OCI-LY7 (cell line): Measurements from ENCODE around the gene AARS2. TPM values are rescaled to one million over a fixed set of nuclear protein-coding genes. Genes with fewer than 3 reads are reported as not detected.
"Not testable (repeated sequence)": the region's sequence is repeated elsewhere in the genome, so short reads cannot be mapped to it uniquely, and the experiment has no call there.

ENCODE experiments used
- BruUV-seq: library from RNA; stranded (reverse); fragments of 400-500 nt; replicated peaks from 2 replicates; lab custom pipeline; 2021; lab: Mats Ljungman, UMichigan
- CTCF ChIA-PET: fragments of 300-600 bp; sonication (Branson Sonifier 250); formaldehyde crosslinking; loops from one replicate; lab custom pipeline; 2022; ENCODE audit warnings: antibody characterized with exemption; ENCODE audit not compliant: unreplicated experiment; lab: Charles Lee
- POLR2A ChIA-PET: fragments of 300-600 bp; sonication (Branson Sonifier 250); formaldehyde crosslinking; loops from one replicate; lab custom pipeline; 2022; ENCODE audit warnings: antibody characterized with exemption; lab: Charles Lee
- DNase-seq: peaks from one replicate; pipeline ENCODE4 v3.0.0-alpha.2; 2015; ENCODE audit warnings: low spot score
- H2AFZ ChIP-seq: fragments of 200-600 bp; sonication (generic), shearing (Covaris generic); 2 replicates; pipeline ENCODE4 v1.6.1; 2014; ENCODE audit warnings: mild to moderate bottlenecking, antibody characterized with exemption, low read length, moderate library complexity
- H3K27ac ChIP-seq: fragments of 200-600 bp; sonication (generic); 2 replicates; pipeline ENCODE4 v1.5.1; 2014; ENCODE audit warnings: mixed run types, low read depth, mild to moderate bottlenecking, moderate library complexity, low read length, inconsistent platforms; ENCODE audit not compliant: poor library complexity, severe bottlenecking
- H3K36me3 ChIP-seq: fragments of 200-600 bp; sonication (generic); 2 replicates; pipeline ENCODE4 v1.6.1; 2014; ENCODE audit warnings: mild to moderate bottlenecking, antibody characterized with exemption, low read length, moderate library complexity, mixed read lengths; ENCODE audit not compliant: insufficient read depth
- H3K4me1 ChIP-seq: fragments of 200-600 bp; sonication (generic); 2 replicates; pipeline ENCODE4 v1.5.1; 2014; ENCODE audit warnings: mild to moderate bottlenecking, low read length; ENCODE audit not compliant: insufficient read depth, poor library complexity, severe bottlenecking
- H3K4me2 ChIP-seq: fragments of 200-600 bp; sonication (generic); 2 replicates; pipeline ENCODE4 v1.6.1; 2014; ENCODE audit warnings: mild to moderate bottlenecking, low read length
- H3K4me3 ChIP-seq: fragments of 200-600 bp; sonication (generic); 2 replicates; pipeline ENCODE4 v1.5.1; 2014; ENCODE audit warnings: mild to moderate bottlenecking, low read depth, low read length; ENCODE audit not compliant: poor library complexity, severe bottlenecking
- H3K79me2 ChIP-seq: fragments of 200-600 bp; sonication (generic); 2 replicates; pipeline ENCODE4 v1.6.1; 2016; ENCODE audit warnings: low read depth, mild to moderate bottlenecking, low read length, moderate library complexity, mixed read lengths; ENCODE audit not compliant: insufficient read depth
- H3K9me2 ChIP-seq: fragments of 200-600 bp; sonication (generic); 2 replicates; pipeline ENCODE4 v1.6.1; 2016; ENCODE audit warnings: mild to moderate bottlenecking, low read length, mixed read lengths; ENCODE audit not compliant: insufficient read depth
- H3K9me3 ChIP-seq: fragments of 200-600 bp; sonication (generic); 2 replicates; pipeline ENCODE4 v1.6.1; 2014; ENCODE audit warnings: mild to moderate bottlenecking, mixed run types, low read length, mixed read lengths
- H4K20me1 ChIP-seq: fragments of 200-600 bp; sonication (generic); 2 replicates; pipeline ENCODE4 v1.6.1; 2014; ENCODE audit warnings: mild to moderate bottlenecking, antibody characterized with exemption, low read length, moderate library complexity, mixed read lengths; ENCODE audit not compliant: insufficient read depth
- EZH2phosphoT487 ChIP-seq: fragments of 200-600 bp; sonication (generic); IDR thresholded peaks from 2 replicates; pipeline ENCODE4 v1.6.1; 2018; ENCODE audit warnings: low read depth, borderline replicate concordance, mild to moderate bottlenecking, mixed run types, antibody characterized with exemption, low read length, moderate library complexity, mixed read lengths
- intact Hi-C: fragments of 100-400 bp; cut with micrococcal nuclease; formaldehyde crosslinking; loops from one replicate; pipeline ENCODE4 v1.10.0; 2022; ENCODE audit not compliant: unreplicated experiment
- total RNA-seq, 2 experiments: library from RNA; depleted of rRNA in 1 of 2; stranded (reverse); fragments of >200 nt in 1 of 2; shearing (Covaris generic) in 1 of 2; gene quantifications; 2 replicates each; pipeline ENCODE4 v1.2.3, GENCODE V29; 2014 to 2022
- TF ChIP-seq, protein P1 (sequence below): fragments of 200-600 bp; sonication (generic); conservative IDR thresholded peaks from 2 replicates; pipeline ENCODE4 v1.5.1; 2014; ENCODE audit warnings: mild to moderate bottlenecking, antibody characterized with exemption, low read length, moderate library complexity, mixed read lengths

The AARS2 gene
- total RNA-seq, 2 experiments from 2014 or later = 20.7 to 22.0 TPM

DNA sequence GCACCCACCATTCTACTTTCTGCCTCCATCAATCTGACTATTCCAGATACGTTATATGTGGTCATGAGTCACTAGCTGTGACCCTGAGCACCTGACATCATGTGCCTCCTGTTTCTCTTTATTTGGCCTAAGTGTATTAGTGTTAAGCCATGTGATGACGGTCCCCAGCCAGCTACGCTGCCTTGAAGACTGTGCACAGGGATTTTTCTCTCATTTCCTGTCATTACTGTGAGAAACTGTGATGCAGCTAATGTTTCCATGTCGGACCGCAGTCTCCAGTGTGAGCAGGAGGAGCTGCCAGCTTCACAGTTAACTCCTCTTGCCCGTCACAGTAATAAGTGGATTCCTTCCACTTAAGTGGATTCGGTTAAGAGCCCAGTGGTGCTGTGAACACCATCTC lies 19.4 kb upstream of the AARS2 start:
- ChIA-PET CTCF (no interaction called here), POLR2A (interaction anchor here (1.0 to 1.1 kb wide), 2 partner anchors 11 to 23 kb away, joined by 3 to 6 read pairs; no protein-coding TSS in a partner anchor)
- no TSS peak for BruUV-seq
- TF ChIP-seq, protein P1, sequence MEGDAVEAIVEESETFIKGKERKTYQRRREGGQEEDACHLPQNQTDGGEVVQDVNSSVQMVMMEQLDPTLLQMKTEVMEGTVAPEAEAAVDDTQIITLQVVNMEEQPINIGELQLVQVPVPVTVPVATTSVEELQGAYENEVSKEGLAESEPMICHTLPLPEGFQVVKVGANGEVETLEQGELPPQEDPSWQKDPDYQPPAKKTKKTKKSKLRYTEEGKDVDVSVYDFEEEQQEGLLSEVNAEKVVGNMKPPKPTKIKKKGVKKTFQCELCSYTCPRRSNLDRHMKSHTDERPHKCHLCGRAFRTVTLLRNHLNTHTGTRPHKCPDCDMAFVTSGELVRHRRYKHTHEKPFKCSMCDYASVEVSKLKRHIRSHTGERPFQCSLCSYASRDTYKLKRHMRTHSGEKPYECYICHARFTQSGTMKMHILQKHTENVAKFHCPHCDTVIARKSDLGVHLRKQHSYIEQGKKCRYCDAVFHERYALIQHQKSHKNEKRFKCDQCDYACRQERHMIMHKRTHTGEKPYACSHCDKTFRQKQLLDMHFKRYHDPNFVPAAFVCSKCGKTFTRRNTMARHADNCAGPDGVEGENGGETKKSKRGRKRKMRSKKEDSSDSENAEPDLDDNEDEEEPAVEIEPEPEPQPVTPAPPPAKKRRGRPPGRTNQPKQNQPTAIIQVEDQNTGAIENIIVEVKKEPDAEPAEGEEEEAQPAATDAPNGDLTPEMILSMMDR = no peak
- TF ChIP-seq EZH2phosphoT487 = no peak
- Histone ChIP-seq H3K27ac (no peak overlapping the region), H3K36me3 (no peaks in the 10 kb centered on the region), H3K4me2 (no peak overlapping the region), H3K9me3 (no peaks in the 10 kb centered on the region), H3K79me2 (no peaks in the 10 kb centered on the region), H3K4me1 (no peaks in the 10 kb centered on the region), H2AFZ (no peak overlapping the region), H4K20me1 (no peaks in the 10 kb centered on the region), H3K9me2 (no peaks in the 10 kb centered on the region), H3K4me3 (no peak overlapping the region)
- no peak for DNase-seq
- intact Hi-C loops = no loop called here

DNA sequence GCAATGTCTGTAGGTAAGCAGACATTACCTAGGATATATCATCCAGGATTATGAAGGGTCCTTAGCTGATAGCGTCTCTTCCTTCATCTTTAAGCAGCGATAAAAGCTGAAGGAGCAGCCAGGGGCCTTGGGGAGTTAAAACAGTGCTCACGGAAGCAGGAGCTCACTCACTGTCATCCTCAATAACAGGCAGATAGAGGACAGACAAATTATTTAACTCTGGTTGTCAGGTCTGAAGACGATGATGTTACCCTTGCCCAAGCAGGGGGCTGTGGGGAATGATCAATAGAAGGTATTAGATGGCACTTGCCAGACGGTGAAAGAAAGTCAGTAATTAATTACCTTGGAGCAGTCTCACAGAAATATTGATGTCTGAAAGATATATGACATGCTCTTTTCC lies 16.7 kb upstream of the AARS2 start:
- intact Hi-C loops = no loop called here

DNA sequence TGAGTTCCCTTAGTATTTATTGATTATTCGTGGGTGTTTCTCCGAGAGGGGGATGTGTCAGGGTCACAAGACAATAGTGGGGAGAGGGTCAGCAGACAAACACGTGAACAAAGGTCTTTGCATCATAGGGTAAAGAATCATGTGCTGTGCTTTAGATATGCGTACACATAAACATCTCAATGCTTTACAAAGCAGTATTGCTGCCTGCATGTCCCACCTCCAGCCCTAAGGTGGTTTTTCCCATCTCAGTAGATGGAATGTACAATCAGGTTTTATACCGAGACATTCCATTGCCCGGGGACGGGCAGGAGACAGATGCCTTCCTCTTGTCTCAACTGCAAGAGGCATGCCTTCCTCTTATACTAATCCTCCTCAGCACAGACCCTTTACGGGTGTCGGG lies 15.1 kb upstream of the AARS2 start:
- H3K9me2 ChIP-seq, H3K9me3 ChIP-seq, H3K4me3 ChIP-seq, DNase-seq, H3K4me1 ChIP-seq, H3K27ac ChIP-seq, BruUV-seq, H4K20me1 ChIP-seq, intact Hi-C loops, H3K79me2 ChIP-seq, H3K4me2 ChIP-seq, H3K36me3 ChIP-seq, H2AFZ ChIP-seq, CTCF ChIA-PET: not testable (repeated sequence)
- POLR2A ChIA-PET = interaction anchor here (1.3 kb wide), 1 partner anchor 32 kb away, joined by 4 read pairs; no protein-coding TSS in a partner anchor

More for the DNA sequence above, 16.7 kb upstream of the AARS2 start:
- Histone ChIP-seq H2AFZ (no peak overlapping the region), H4K20me1 (no peaks in the 10 kb centered on the region), H3K79me2 (no peaks in the 10 kb centered on the region), H3K9me2 (no peaks in the 10 kb centered on the region), H3K9me3 (no peaks in the 10 kb centered on the region), H3K27ac (no peak overlapping the region), H3K36me3 (no peaks in the 10 kb centered on the region), H3K4me2 (no peak overlapping the region), H3K4me1 (no peaks in the 10 kb centered on the region), H3K4me3 (no peak overlapping the region)
- ChIA-PET POLR2A (interaction anchor here (0.8 kb wide), 1 partner anchor 14 kb away, joined by 3 read pairs; no protein-coding TSS in a partner anchor), CTCF (no interaction called here)
- no TSS peak for BruUV-seq
- DNase-seq = no peak
- TF ChIP-seq, protein P1 = no peak
- no peak for TF ChIP-seq EZH2phosphoT487
